Measurements from ENCODE around the gene GALNT11. TPM values are rescaled to one million over a fixed set of nuclear protein-coding genes. Genes with fewer than 3 reads are reported as not detected.

GALNT11 gene
- 21.0 and 24.1 TPM in 2 replicates for total RNA-seq (2021)
- long read RNA-seq, transcript GALNT11-205 (12 exons, 2,727 nt), result major isoform, 122 of 194 reads
- long read RNA-seq, partial matches to known transcripts, result 15 of 194 reads
- long read RNA-seq, other reads (novel, unspliced or antisense), result 57 of 194 reads

DNA sequence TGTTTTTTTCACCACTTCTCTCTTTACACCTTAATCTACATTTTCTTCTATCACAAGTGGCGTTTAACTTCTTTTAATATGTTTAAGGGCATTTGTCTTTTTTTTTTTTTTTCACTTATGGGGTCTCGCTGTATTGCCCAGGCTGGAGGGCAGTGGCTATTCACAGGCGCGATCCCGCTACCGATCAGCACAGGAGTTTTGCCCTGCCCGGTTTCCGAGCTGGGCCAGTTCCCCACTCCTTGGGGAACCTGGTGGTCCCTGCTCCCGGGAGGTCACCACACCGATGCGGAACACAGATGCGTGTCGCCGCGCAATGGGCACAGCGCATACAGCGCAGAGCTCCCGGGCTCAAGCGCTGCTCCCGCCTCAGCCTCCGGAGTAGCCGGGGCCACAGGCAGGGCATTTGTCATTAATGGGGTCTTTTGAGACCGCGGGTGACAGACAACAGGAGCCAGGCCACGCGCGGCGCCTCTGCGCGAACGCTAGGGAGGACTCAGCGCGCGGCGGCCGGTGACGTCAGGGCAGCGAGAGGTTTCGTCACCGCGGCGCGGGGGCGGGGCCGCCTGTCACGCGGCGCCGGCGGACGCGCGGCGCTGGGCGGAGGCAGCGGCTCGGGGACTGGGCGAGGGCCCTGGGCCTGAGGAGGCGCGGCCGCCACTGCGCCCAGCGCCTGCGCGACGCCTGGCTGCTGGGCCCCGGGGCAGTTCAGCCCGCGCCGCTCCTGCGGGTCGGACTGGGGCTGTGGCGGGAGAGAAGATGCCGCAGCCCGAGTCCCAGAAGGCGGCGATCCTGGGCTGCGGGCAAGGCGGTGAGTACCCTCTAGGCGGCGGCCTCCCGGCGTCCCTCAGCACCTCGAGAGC is at the start of gene GALNT11:
GALNT11 (plus strand) TSS at position 598 of the 860 bp plus-strand sequence. CDS start 68,554 bp downstream, outside the sequence.
- no peak within 1 kb of the TSS for H2AFZ ChIP-seq (ENCODE audit: low read length)

More for the DNA sequence above, at the start of gene GALNT11:
- H2BK20ac ChIP-seq (ENCODE audit: low read depth, low read length, poor library complexity, severe bottlenecking), result no peak within 1 kb of the TSS
- H3K14ac ChIP-seq (ENCODE audit: insufficient read depth, low read length), result peak within 1 kb of the TSS; percentile 24; the same call in 1 of the 2 replicates
- H3K18ac ChIP-seq (ENCODE audit: insufficient read length, low read depth, low read length), result no peak within 1 kb of the TSS
- H3K23ac ChIP-seq (ENCODE audit: insufficient read length, low read depth, low read length), result no peak within 1 kb of the TSS
- DNase-seq, result peak; percentile 83
- TF ChIP-seq, protein P1, sequence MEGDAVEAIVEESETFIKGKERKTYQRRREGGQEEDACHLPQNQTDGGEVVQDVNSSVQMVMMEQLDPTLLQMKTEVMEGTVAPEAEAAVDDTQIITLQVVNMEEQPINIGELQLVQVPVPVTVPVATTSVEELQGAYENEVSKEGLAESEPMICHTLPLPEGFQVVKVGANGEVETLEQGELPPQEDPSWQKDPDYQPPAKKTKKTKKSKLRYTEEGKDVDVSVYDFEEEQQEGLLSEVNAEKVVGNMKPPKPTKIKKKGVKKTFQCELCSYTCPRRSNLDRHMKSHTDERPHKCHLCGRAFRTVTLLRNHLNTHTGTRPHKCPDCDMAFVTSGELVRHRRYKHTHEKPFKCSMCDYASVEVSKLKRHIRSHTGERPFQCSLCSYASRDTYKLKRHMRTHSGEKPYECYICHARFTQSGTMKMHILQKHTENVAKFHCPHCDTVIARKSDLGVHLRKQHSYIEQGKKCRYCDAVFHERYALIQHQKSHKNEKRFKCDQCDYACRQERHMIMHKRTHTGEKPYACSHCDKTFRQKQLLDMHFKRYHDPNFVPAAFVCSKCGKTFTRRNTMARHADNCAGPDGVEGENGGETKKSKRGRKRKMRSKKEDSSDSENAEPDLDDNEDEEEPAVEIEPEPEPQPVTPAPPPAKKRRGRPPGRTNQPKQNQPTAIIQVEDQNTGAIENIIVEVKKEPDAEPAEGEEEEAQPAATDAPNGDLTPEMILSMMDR (conservative IDR thresholded peaks at IDR 0.05), result peak; percentile 46; the same call in 2 of the 3 replicates
- H3K79me2 ChIP-seq (ENCODE audit: insufficient read depth, low read length), result no peaks in the 10 kb centered on the region
- H3K9ac ChIP-seq (ENCODE audit: extremely low read depth, insufficient read length, low read length), result peak within 1 kb of the TSS; percentile 10
- H2BK120ac ChIP-seq (ENCODE audit: low read depth, low read length, poor library complexity, severe bottlenecking), result no peak within 1 kb of the TSS
- peaks cover 3% of the 10 kb centered on the region; the same call in 1 of the 2 replicates for H3K4me1 ChIP-seq (ENCODE audit: insufficient read depth, low read length)
- H3K4ac ChIP-seq (ENCODE audit: low read depth, low read length), result no peak within 1 kb of the TSS
- no peak within 1 kb of the TSS for H4K5ac ChIP-seq (ENCODE audit: insufficient read length, low read depth, low read length)
- peaks cover 16% of the 10 kb centered on the region for H3K27me3 Mint-ChIP-seq (ENCODE audit: low read depth)
- no peak within 1 kb of the TSS for H3K27ac ChIP-seq (ENCODE audit: insufficient read length, low read depth, low read length)
- no CpG with 5 or more reads among the region's 84 CpGs for WGBS (ENCODE audit: extremely low coverage, insufficient read length, low lambda C conversion rate)
- H2BK12ac ChIP-seq (ENCODE audit: insufficient read length, low read depth, low read length), result no peak within 1 kb of the TSS
- H3K23me2 ChIP-seq (ENCODE audit: insufficient read length, low read depth, low read length, poor library complexity, severe bottlenecking), result peaks cover 7% of the 10 kb centered on the region
- no peak within 1 kb of the TSS for H3T11ph ChIP-seq (ENCODE audit: low read length)
- H3K9me3 Mint-ChIP-seq, result peaks cover 3% of the 10 kb centered on the region in 2 experiments; a peak in 3 of 5 replicates
- H2BK15ac ChIP-seq (ENCODE audit: low read depth, low read length), result no peak within 1 kb of the TSS
- no peaks in the 10 kb centered on the region for H3K9me3 ChIP-seq (ENCODE audit: control insufficient read depth, low read depth, low read length)
- H3K4me2 ChIP-seq (ENCODE audit: insufficient read depth, insufficient read length, low read length), result peak within 1 kb of the TSS; percentile 50
- H3K27me3 ChIP-seq (ENCODE audit: insufficient read depth, low read length), result no peaks in the 10 kb centered on the region
- no peaks in the 10 kb centered on the region for H3K79me1 ChIP-seq (ENCODE audit: insufficient read depth, low read depth, low read length, poor library complexity, severe bottlenecking)
- H3K27ac Mint-ChIP-seq, result peak within 1 kb of the TSS in 1 of 3 experiments; percentile 89; a peak in 2 of 7 replicates
- H4K91ac ChIP-seq (ENCODE audit: insufficient read length, low read depth, low read length), result no peak within 1 kb of the TSS
- H2BK5ac ChIP-seq (ENCODE audit: insufficient read length, low read length), result no peak within 1 kb of the TSS
- H3K36me3 Mint-ChIP-seq (ENCODE audit: insufficient read depth in 1 of 3, low read depth in 3 of 3), result peaks cover 10 to 22% (median 21%) of the 10 kb centered on the region in 3 experiments
- H4K20me1 ChIP-seq (ENCODE audit: control insufficient read depth, insufficient read depth, insufficient read length), result no peaks in the 10 kb centered on the region
- no peak within 1 kb of the TSS for H2AK5ac ChIP-seq (ENCODE audit: insufficient read length, low read length)
- no peak within 1 kb of the TSS for H3K56ac ChIP-seq (ENCODE audit: insufficient read length, low read depth, low read length)
- H3K4me1 Mint-ChIP-seq, result peaks cover 14% of the 10 kb centered on the region in 2 experiments
- peak within 1 kb of the TSS; percentile 76 to 86 for H3K4me3 Mint-ChIP-seq
- H4K8ac ChIP-seq (replicated peaks; ENCODE audit: insufficient read length, low read depth, low read length), result no peak within 1 kb of the TSS
